Activated T-cell treated with anti-CD3 and anti-CD28 coated beads for 48 hours (primary cell): ENCODE results near the gene PIWIL1.

Source experiments
- DNase-seq: peaks from one replicate; pipeline ENCODE4 v3.0.0-alpha.2; 2020; ENCODE audit warnings: low read depth

Gene PIWIL1

DNA sequence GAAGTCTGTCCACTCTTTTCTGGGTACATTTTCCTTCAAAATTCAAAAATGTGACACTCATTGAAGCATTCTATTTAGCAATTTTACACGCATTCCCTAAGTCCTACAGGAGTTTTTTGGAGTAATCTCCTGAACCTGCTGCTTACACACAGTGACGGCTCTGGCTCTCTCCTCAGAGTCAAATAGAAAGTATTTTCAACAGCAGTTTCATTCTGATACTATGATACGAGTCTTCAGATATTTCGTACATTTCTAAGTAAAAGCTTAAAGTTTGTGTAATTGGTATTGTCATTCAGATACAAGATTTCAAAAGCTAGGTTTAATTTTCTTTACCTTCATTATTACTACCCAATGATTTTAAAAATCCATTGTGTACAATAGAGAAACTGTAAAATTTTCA is 36.4 kb downstream of the PIWIL1 start:
- no peak for DNase-seq

DNA sequence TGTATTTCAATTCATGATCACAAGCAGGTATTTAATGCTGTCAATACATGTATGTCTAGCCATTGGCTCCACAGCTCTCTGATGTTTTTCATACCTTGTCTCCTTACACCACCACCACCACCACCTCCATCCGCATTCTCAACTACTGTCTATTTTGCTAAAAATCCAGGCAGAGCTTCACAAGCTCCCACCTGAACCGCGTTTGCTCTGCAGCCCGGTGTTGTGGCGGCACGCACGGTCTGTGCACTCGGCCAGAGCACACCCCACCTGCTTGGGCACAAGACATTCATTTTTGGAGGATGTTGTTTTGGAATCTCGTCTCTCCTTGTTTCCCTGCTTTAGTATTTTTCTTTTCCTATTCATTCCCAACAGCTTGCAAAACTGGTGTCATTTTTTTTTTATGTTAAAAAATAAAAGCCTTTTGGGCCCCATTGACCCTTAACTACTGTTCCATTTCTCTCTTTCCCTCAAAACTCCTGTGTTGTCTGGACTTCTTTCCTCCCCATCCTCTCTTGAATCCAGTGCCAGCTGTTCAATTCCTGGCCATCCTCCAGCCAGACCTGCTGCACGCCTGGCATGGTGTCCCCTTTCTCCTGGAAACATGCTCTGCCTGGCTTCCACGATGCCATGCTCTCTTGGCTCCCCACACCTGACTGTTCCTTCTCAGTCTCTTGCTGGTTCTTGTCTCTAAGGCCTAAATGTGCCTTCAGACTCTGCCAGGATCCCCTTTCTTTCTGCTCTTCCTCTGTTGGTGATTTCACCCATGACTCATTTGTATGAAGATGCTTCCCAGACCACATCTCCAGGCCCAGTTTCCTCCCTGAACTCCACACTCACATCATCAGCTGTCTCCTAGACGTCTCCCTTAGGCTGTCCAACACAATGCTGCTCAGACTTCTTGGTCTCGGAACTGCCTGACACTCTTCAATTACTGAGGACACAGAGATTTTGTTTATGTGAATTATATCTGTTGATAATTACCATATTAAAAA is 37.9 kb downstream of the PIWIL1 start:
- no peak for DNase-seq

DNA sequence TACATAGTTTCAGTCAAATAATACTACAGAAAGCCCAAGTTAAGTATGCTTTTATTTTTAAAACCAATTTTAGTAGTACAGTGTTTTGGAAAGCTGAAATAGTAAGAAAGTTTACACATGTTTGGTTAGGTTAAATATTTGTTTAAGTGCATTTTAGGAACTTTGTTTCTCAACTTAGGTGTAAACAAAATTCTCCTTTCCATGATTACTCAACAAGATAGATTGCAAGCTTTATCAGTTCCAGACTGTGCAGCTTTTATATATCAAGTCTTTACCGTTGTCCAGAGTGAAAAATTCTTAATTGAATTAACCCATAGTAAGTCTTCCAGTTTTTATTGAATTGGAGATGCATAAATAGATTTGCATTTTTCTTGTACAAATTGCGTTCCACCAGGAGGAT is 45.1 kb downstream of the PIWIL1 start:
- DNase-seq: no peak

DNA sequence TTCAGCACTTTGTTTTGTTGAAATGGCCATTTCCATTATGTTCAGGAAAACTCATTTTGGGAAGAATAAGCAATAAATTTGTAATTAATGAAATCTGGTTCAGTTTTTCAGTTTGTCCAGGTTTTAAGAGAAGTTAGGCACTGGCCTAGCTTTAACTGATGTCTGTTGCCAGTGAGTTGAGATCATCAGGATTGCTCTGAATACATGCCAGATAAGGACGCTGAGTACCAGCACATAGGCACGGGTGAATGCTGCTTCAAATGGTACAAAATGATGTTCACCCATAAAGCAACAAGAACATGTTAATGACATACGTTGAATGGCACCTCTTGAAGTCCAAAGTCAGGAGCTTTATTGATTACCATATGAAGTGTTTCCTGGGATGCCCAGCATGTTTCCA is 46.5 kb downstream of the PIWIL1 start:
- DNase-seq: no peak

DNA sequence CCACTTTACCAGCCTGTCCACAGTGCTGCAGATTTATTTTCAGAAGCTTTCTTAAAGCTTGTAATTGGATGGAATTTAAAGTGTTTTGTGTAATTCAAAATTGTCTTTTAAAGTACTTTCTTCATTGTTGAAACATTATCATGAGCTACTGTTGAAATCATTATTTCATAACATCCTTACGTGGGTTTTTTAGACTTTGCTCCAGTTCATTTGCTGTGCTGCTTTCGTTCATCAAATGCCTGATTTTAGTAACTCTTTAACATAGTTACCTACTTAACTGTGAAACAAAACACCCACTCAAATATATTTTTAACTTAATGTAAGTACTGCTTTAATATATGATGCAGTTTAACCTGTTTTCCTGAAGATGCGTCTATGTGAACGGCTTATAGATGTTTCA is 47.5 kb downstream of the PIWIL1 start:
- DNase-seq: no peak

DNA sequence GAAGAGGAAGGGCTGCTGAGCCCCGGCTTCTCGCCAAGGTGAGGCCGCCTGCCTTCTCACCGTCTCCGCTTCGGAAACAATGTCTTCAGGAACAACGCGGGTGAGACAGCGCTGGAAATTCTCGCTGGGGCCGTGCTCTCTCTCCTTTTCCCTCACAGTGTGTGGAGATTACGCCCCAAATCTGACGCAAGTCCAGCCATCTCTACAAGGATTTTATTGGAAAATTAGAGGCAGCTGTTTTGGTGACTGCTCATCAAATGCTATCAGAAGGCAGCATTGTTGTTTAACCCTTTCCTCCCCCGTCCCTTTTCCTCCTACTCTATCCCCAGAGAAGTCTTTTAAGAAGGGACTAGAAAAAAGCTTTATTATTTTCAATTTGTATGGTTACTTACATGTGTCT is 53.5 kb downstream of the PIWIL1 start:
- no peak for DNase-seq

DNA sequence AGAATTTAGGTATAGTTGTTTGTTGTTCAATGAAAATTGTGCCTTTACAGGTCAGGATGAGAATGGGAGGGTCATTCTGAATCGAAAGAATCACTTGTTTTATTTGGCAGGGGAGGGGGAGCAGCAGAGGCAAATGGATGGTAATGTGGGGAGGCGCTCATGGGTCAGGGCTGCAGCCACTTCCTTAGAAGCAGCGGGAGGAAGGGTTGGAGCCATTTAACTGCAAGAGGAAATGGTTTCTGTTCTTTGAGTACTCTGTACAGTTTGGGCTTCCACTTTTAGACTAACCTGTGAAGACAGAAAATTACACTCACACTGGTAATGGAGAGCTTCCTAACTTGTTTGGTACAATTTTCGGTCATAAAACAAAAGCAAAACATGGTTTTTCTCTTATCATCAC is 57.2 kb downstream of the PIWIL1 start:
- no peak for DNase-seq

DNA sequence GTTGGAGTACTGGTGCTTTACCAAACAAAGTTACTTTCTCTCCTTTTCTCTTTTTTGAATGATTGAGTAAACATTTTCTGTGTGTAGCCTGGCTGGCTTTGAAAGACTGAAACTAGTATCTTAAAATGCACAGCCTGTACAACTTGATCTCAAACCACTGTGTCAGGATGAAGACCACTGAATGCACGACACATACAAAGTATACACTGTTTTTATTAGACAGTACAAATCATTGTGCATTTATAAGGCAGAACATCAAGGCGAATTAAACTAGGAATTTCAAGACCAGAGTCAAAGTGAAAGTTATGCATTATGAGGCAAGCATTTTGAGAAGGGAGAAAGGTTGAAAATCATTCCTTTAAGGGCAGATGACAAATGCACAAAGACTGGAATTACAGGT is 59.0 kb downstream of the PIWIL1 start:
- no peak for DNase-seq

DNA sequence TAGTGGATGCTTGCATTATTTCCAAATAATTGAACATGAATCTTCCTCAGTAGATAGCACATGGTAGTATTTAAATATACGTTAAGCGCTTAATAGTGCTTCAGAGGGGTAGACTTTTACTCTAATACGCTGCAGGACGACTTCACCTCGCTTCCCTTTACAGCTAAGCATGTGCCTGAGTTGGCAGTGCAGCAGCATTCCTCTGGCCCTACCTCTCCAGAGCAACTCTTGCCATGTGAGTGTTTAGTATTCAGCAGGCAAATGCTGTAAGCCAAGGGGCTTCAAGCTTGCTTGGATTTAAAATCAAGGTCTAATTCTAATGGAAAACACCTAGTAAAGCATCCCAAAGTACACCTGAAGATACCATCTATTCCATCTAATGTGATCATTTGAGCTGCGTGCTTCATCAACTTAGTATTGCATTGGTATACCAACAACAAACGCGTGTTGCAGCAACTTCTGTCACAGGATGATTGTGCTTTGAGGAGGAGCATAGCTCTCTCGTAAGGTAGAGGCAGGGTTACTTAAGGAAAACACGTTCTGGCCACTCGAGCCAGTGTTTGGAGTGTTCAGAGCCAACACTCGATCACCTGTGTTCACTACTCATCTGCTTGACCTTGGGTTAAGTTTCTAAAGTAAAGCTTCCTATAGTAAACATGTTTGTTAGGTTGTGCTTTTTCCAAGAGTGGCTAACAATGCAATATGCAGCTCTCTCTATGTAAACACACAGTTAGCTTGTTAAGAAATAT is 60.6 kb downstream of the PIWIL1 start:
- DNase-seq: no peak

DNA sequence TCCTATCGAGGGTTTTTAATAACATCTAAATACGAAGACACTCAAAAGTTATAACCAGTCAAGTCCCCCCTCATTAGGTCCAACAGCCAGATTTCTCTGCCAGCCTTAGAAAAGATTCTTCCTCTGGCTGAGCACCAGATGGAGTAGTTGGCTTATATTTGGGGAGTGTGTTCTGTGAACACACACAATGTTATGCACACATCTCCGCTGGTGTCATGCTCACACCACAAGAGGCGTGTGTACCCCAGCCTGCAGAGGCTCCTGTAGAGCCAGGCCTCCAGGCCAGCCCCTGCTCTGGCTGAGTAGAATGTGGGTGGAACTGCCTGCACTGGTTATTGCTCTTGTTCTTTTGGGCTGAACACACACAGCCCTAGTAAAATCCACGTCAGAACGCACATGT is 64.0 kb downstream of the PIWIL1 start:
- no peak for DNase-seq

DNA sequence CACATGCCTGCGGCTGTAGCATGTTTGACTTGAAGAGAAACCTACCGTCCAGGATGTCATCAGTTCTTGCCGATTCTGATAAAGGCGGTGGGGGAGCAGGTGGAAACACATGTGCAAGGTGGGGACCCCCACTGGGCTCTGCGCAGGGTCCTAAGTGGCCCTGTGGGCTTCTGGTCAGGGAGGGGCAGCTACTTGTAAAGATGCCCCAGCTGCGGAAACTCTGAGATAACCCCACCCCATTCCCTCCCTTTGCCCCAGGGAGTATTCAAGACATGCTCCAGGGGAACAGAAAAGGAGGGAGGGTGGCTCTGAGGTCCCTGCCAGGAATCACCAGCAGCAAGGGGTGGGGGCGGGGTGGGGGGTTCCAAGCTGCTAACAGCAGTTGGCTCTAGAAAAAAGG is 67.6 kb downstream of the PIWIL1 start:
- no peak for DNase-seq

DNA sequence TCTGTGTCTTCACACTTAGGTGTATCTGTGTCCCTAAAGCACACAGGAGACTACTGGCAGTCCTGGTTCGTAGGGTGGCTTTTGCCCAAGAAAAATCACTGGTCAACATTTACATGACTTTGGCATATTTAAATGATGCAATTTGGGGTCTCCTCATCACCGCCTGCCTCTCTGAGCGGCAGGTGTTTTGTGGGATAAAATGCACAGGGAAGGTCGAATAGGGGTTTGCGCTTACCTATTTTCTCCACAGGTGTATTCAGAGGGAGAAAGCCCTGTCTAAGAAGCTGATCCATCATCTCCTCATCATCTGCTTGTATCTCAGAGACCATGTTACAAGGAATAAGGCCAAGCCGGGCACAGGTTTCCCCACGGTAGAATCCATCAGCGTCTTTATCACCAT is 74.7 kb downstream of the PIWIL1 start:
- DNase-seq: no peak

DNA sequence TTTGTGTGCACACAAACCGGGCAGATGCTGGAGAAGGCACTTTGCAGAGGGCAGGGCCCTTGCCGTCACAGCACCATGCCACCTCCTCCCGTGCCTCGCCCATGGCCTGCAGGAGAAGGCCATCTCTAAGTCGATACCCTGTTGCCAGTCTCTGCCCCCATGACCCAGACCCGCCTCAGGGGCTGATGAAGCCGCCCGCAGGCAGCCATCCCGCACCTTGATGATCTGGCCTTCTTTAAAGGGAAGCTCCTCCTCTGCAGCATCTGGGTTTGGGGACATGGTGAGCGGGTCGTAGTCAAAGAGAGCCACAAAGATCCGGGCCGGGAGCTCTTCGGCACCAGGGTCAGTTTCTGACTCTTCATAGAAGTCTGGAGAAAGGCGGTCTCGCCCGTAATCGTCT is 76.2 kb downstream of the PIWIL1 start:
- no peak for DNase-seq

DNA sequence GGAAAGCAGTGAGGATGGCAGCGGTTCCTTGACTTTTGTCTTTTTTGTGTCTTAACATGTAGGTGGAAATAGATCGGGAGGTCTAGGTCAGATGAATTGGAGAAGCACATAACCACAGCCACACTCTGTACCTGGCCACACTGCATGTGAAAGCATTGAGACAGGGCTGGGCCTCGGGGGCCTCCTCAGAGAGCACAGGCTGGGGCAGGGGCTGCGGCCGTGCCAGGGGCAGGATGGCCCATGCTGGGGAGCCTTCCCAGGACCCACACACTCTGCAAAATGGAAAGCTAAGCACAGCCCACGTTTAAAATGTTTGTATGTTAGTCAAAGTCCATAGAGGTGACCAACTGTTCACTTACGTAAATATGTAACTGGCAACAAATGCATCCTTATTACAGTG is 76.7 kb downstream of the PIWIL1 start:
- no peak for DNase-seq

DNA sequence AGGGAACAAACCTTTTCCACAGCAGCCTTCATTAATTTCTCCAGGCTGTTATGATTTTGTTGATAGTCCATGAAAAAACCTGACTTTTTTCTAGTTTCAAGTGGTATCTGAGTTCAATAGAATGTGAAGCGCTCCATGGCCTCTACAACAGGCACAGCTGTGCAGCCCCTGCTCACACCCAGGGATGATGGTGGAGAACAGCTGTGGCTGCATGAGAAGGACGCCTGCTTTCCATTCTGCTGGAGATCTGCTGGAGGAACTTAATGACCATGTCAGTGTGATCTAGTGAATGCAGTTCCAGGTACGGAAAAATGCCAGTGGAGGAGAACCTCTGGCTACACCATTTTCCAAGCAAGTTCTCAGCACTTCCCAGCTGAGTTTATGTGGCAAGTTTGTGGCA is 80.6 kb downstream of the PIWIL1 start:
- no peak for DNase-seq

DNA sequence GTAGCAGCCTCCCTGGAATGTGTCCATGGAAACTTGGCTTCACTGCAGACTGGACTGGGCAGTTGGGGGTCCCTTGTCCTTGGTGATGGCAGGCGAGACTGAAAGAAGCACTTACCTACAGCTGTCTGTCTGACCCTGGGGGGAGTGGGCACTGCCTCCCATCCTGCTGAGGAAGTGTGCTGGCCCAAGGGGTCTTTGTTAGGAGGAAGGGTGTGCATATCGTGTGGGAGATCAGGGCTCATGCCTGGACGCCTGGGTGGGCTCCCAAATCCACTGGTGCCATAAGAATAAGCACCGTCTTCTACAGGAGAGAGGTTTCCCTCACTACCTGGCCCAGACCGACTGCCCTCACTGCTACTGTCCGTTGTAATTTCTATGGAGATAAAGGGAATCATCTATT is 81.4 kb downstream of the PIWIL1 start:
- DNase-seq: no peak

DNA sequence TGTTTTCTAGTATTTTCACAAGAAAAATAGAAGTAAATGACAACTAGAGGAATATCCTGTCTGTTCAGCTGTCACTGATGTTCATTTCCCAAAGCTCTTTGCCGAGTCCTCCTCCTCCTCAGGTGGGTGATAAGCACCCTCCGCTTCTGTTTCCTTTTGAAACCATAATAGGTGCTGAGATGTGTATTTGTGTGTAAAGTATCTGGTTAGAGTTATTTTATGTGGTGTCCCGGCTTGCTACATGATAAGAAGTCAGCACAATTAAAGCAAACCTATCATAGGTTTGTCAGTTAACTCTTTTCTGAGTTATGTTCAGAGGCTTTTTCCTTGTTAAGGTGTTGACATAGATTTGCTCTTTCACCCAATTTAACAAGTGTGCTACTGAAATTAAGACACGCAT is 82.4 kb downstream of the PIWIL1 start:
- no peak for DNase-seq

DNA sequence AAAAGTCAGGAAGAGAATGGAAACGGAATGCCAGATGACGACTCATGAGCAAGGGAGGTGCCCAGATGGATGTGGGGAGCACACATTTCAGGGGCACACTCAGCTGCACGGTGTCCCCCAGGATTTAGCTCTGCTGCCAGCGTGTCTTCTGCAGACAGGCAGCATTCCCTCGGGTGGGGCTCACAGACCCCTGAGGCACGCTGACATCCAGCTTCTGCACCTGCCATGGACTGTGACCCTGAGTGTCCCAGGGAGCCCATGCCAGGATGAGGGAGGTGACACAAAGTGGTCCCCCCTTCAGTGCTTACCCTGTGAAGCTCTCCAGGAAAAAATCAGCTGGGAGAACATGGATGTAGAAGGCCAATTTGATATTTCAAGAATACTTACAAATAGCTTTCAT is 84.2 kb downstream of the PIWIL1 start:
- no peak for DNase-seq
